K562 (cell line): ENCODE data around the gene LOXL3. TPM values are rescaled to one million over a fixed set of nuclear protein-coding genes. Genes with fewer than 3 reads are reported as not detected.

Source experiments
- CBX8 ChIP-seq: fragments of 200-600 bp; sonication (generic); IDR thresholded peaks from 2 replicates; pipeline ENCODE4 v1.6.1; 2012; ENCODE audit warnings: borderline replicate concordance, mixed run types, low read depth, mild to moderate bottlenecking, moderate library complexity, mixed read lengths, low read length, control low read depth, inconsistent platforms; ENCODE audit not compliant: poor library complexity, severe bottlenecking; ENCODE audit errors: extremely low read depth
- CHD7 ChIP-seq: fragments of 200-600 bp; sonication (generic); IDR thresholded peaks from one replicate; pipeline ENCODE4 v1.6.1; 2012; ENCODE audit warnings: mild to moderate bottlenecking, low read depth, low read length, inconsistent platforms
- CREBBP ChIP-seq: IDR thresholded peaks from one replicate; pipeline ENCODE4 v1.6.1; 2012; ENCODE audit warnings: low read depth, mild to moderate bottlenecking, control low read depth, inconsistent platforms, low read length
- ETS2 ChIP-seq: IDR thresholded peaks from 2 replicates; pipeline ENCODE4 v1.6.1; 2016; ENCODE audit warnings: borderline replicate concordance, missing genetic modification characterization, mild to moderate bottlenecking, moderate library complexity, missing compliant biosample characterization; ENCODE audit not compliant: poor library complexity, severe bottlenecking
- HNRNPUL1 ChIP-seq: fragments of 200-400 bp; formaldehyde crosslinking; IDR thresholded peaks from 2 replicates; pipeline ENCODE4 v1.6.1; 2017; ENCODE audit warnings: low read length
- IRF2 ChIP-seq: sonication (generic); formaldehyde crosslinking; IDR thresholded peaks from 2 replicates; pipeline ENCODE4 v1.8.1; 2022; ENCODE audit warnings: mild to moderate bottlenecking, missing genetic modification reagents
- MCM7 ChIP-seq, 2 experiments: fragments of 450-650 bp; IDR thresholded peaks; 2 replicates each; pipeline ENCODE4 v1.6.1; 2016 to 2018
- MXD1 ChIP-seq: fragments of 250-450 bp; sonication (Bioruptor Pico); IDR thresholded peaks from 2 replicates; pipeline ENCODE4 v1.8.0; 2021; ENCODE audit warnings: borderline replicate concordance, mild to moderate bottlenecking, moderate library complexity; ENCODE audit not compliant: poor library complexity, severe bottlenecking
- PTRF ChIP-seq: fragments of 450-650 bp; IDR thresholded peaks from 2 replicates; pipeline ENCODE4 v1.6.1; 2016; ENCODE audit warnings: mild to moderate bottlenecking, missing genetic modification characterization, missing compliant biosample characterization
- TRIM28 ChIP-seq: fragments of 450-650 bp; IDR thresholded peaks from 2 replicates; pipeline ENCODE4 v1.6.1; 2017
- ZNF12 ChIP-seq: sonication (generic); formaldehyde crosslinking; IDR thresholded peaks from 2 replicates; pipeline ENCODE4 v1.4.0; 2020; ENCODE audit warnings: mild to moderate bottlenecking, missing genetic modification reagents
- polyA plus RNA-seq, 8 experiments: library from polyadenylated mRNA; depleted of rRNA in 4 of 8; stranded (reverse) in 5 of 8; unstranded in 3 of 8; fragments of >200 nt; fragmentation: Nextera tagmentation in 2 of 8; fragmentation: Illumina TruSeq in 1 of 8; extraction: Ambion mirVana in 2 of 8; extraction: Trizol in 1 of 8; gene quantifications; 2 replicates each; pipeline versions ENCODE4 v1.2.1 to v1.2.3, GENCODE V29; 2011 to 2014; ENCODE audit warnings: inconsistent platforms in 1 of 8, missing spikeins in 1 of 8
- total RNA-seq, 7 experiments: library from RNA; depleted of rRNA in 6 of 7; stranded (reverse); fragments of >200 nt in 6 of 7; fragmentation: Illumina TruSeq in 2 of 7; extraction: Trizol in 2 of 7; gene quantifications; 2 replicates each; pipeline versions ENCODE4 v1.2.1 to v1.2.3, GENCODE V29; 2011 to 2021; ENCODE audit warnings: low replicate concordance in 1 of 7

Gene LOXL3
- total and polyA plus RNA-seq, 9 of the 15 experiments (the other 6 are each of a cell fraction or from before 2014, with no cell fraction given), result 0.22 to 0.99 (median 0.31) TPM

GRCh38 chr2:74553892-74554819 lies at the start of gene LOXL3, which contains the start of gene DOK1 (continued):
- TF ChIP-seq IRF2 (CRISPR knock-in tag), result no peak
- no peak for TF ChIP-seq ZNF12 (CRISPR knock-in tag)
- TF ChIP-seq CBX8, result no peak
- TF ChIP-seq ETS2 (tag), result no peak
- TF ChIP-seq HNRNPUL1, result no peak
- no peak for TF ChIP-seq CHD7
- no peak for TF ChIP-seq MXD1 (CRISPR knock-in tag)
- TF ChIP-seq TRIM28, result no peak
- no peak for TF ChIP-seq MCM7 (IDR thresholded peaks at IDR 0.05)
- no peak for TF ChIP-seq PTRF (tag)
- no peak for TF ChIP-seq CREBBP
